GM23338 (cell line): ENCODE results near the gene SLC38A10. TPM values are rescaled to one million over a fixed set of nuclear protein-coding genes. Genes with fewer than 3 reads are reported as not detected.

ENCODE experiments used
- ATAC-seq: fragments of 200-7000 bp; cut with Tn5 transposase; 3 replicates; pipeline ENCODE4 v1.9.1; 2020
- DNase-seq: peaks from one replicate; pipeline ENCODE4 v3.0.0-alpha.2; 2015; ENCODE audit warnings: low spot score
- H2AFZ ChIP-seq: fragments of 200-600 bp; sonication (generic); 2 replicates; pipeline ENCODE4 v1.8.0; 2016; ENCODE audit warnings: antibody characterized with exemption, mild to moderate bottlenecking, moderate library complexity
- H3F3A ChIP-seq: fragments of 200-600 bp; sonication (generic); replicated peaks from 2 replicates; pipeline ENCODE4 v1.8.0; 2017; ENCODE audit warnings: antibody characterized with exemption, mixed run types, low read depth
- H3K27ac ChIP-seq: fragments of 200-600 bp; sonication (generic); 2 replicates; pipeline ENCODE4 v1.6.1; 2016; ENCODE audit warnings: low read depth
- H3K27me3 ChIP-seq: fragments of 200-600 bp; sonication (generic); 2 replicates; pipeline ENCODE4 v1.8.0; 2016; ENCODE audit warnings: mild to moderate bottlenecking, mixed run types, moderate library complexity; ENCODE audit not compliant: insufficient read depth
- H3K36me3 ChIP-seq: fragments of 200-600 bp; sonication (generic); 2 replicates; pipeline ENCODE4 v1.8.0; 2016; ENCODE audit warnings: mild to moderate bottlenecking; ENCODE audit not compliant: insufficient read depth
- H3K4me1 ChIP-seq: fragments of 200-600 bp; sonication (generic); 2 replicates; pipeline ENCODE4 v1.8.0; 2016; ENCODE audit warnings: mild to moderate bottlenecking, moderate library complexity; ENCODE audit not compliant: insufficient read depth
- H3K4me2 ChIP-seq: fragments of 200-600 bp; sonication (generic); 2 replicates; pipeline ENCODE4 v1.7.1; 2017; ENCODE audit warnings: mixed run types
- H3K4me3 ChIP-seq: fragments of 200-600 bp; sonication (generic); 2 replicates; pipeline ENCODE4 v1.6.1; 2016; ENCODE audit warnings: mixed run types
- H3K79me2 ChIP-seq: fragments of 200-600 bp; sonication (generic); replicated peaks from 2 replicates; pipeline ENCODE4 v1.8.0; 2017; ENCODE audit warnings: mild to moderate bottlenecking; ENCODE audit not compliant: insufficient read depth
- H3K9me2 ChIP-seq: fragments of 200-600 bp; sonication (generic); 2 replicates; pipeline ENCODE4 v1.8.0; 2017; ENCODE audit not compliant: insufficient read depth
- H4K20me1 ChIP-seq: fragments of 200-600 bp; sonication (generic); replicated peaks from 2 replicates; pipeline ENCODE4 v1.8.0; 2017; ENCODE audit warnings: mild to moderate bottlenecking; ENCODE audit not compliant: insufficient read depth
- H3K27ac Mint-ChIP-seq: 2 replicates; pipeline ENCODE4 v1.8.0; 2020; ENCODE audit warnings: inconsistent platforms, mild to moderate bottlenecking, moderate library complexity, mixed read lengths
- H3K27me3 Mint-ChIP-seq: 3 replicates; pipeline ENCODE4 v1.8.0; 2022; ENCODE audit warnings: low read depth, mild to moderate bottlenecking, moderate library complexity, mixed read lengths, inconsistent platforms; ENCODE audit not compliant: insufficient read depth, poor library complexity
- H3K36me3 Mint-ChIP-seq: 3 replicates; pipeline ENCODE4 v1.8.0; 2021; ENCODE audit warnings: low read depth, mild to moderate bottlenecking, inconsistent platforms, moderate library complexity, mixed read lengths
- H3K4me1 Mint-ChIP-seq: 3 replicates; pipeline ENCODE4 v1.8.0; 2020; ENCODE audit warnings: mild to moderate bottlenecking, inconsistent platforms, mixed read lengths
- H3K4me3 Mint-ChIP-seq: 3 replicates; pipeline ENCODE4 v1.8.0; 2021; ENCODE audit warnings: moderate library complexity, mild to moderate bottlenecking, inconsistent platforms, mixed read lengths
- H3K9me3 Mint-ChIP-seq: 3 replicates; pipeline ENCODE4 v1.8.0; 2020; ENCODE audit warnings: moderate library complexity, mild to moderate bottlenecking, inconsistent platforms, mixed read lengths
- EZH2 ChIP-seq: fragments of 200-600 bp; sonication (generic); IDR thresholded peaks from one replicate; pipeline ENCODE4 v1.8.0; 2017; ENCODE audit warnings: antibody characterized with exemption, mild to moderate bottlenecking, low read depth; ENCODE audit not compliant: unreplicated experiment
- NANOG ChIP-seq: IDR thresholded peaks from 2 replicates; pipeline ENCODE4 v1.6.1; 2016; ENCODE audit warnings: antibody characterized with exemption, borderline replicate concordance
- POLR2AphosphoS5 ChIP-seq: IDR thresholded peaks from 2 replicates; pipeline ENCODE4 v1.6.1; 2016; ENCODE audit warnings: antibody characterized with exemption, low read depth
- STAT1 ChIP-seq: IDR thresholded peaks from one replicate; pipeline ENCODE4 v1.6.1; 2016; ENCODE audit warnings: antibody characterized with exemption; ENCODE audit not compliant: unreplicated experiment
- ZNF114 ChIP-seq: fragments of 250-450 bp; sonication (Bioruptor Pico); IDR thresholded peaks from 2 replicates; pipeline ENCODE4 v1.5.0; 2020; ENCODE audit warnings: mild to moderate bottlenecking, moderate library complexity
- ZNF331 ChIP-seq: fragments of 250-450 bp; sonication (Bioruptor Pico); IDR thresholded peaks from 2 replicates; pipeline ENCODE4 v1.5.0; 2020; ENCODE audit warnings: low read depth, mild to moderate bottlenecking, moderate library complexity
- polyA plus RNA-seq: library from polyadenylated mRNA; unstranded; fragments of >200 nt; fragmentation: Nextera tagmentation; extraction: Ambion mirVana; gene quantifications from 2 replicates; pipeline ENCODE4 v1.2.1, GENCODE V29; 2016
- total RNA-seq: library from RNA; depleted of rRNA; stranded (reverse); fragments of >200 nt; shearing (Covaris generic); gene quantifications from 2 replicates; pipeline ENCODE4 v1.2.3, GENCODE V29; 2014
- TF ChIP-seq, protein P1 (sequence below): IDR thresholded peaks from one replicate; pipeline ENCODE4 v1.6.1; 2018; ENCODE audit warnings: antibody characterized with exemption; ENCODE audit not compliant: unreplicated experiment
- TF ChIP-seq, protein P2 (sequence below): IDR thresholded peaks from 2 replicates; pipeline ENCODE4 v1.6.1; 2016; ENCODE audit warnings: antibody characterized with exemption
- TF ChIP-seq, protein P3 (sequence below): fragments of 250-450 bp; sonication (Bioruptor Pico); IDR thresholded peaks from 2 replicates; pipeline ENCODE4 v1.5.0; 2020; ENCODE audit warnings: mild to moderate bottlenecking, moderate library complexity

The SLC38A10 gene
- total and polyA plus RNA-seq, 2 experiments from 2014 or later, result 17.1 to 55.8 TPM

DNA sequence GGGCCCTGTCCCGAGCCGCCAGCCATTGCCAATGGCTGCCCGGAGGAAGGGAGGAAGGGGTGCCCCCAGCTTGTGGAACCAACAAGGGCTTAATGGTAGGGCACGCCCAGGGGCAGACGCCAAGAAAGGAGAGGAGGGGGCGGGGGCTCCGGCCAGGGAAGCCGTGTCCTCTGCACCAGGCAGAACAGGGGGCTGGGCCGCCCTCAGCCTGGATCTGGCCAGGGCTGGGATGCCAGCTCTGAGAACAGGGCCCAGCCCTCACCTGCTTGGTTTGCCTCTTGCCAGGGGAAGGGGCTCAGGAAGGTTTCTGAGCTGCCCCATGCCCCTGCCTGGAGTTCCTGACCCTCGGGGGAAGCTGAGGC lies 35.8 kb upstream of the SLC38A10 start:
- Histone ChIP-seq H2AFZ (no peak overlapping the region), H3K79me2 (no peaks in the 10 kb centered on the region), H3K27ac (no peak overlapping the region), H3K27me3 (no peaks in the 10 kb centered on the region), H3K36me3 (no peaks in the 10 kb centered on the region), H3K9me2 (no peaks in the 10 kb centered on the region), H4K20me1 (no peaks in the 10 kb centered on the region), H3K4me2 (no peak overlapping the region), H3K4me1 (peaks cover 4% of the 10 kb centered on the region; the same call in 1 of the 2 replicates), H3F3A (no peaks in the 10 kb centered on the region), H3K4me3 (no peak overlapping the region)
- no peaks in the 10 kb centered on the region for H3K9me3 Mint-ChIP-seq
- H3K4me3 Mint-ChIP-seq, result no peak overlapping the region; the same call in 2 of the 3 replicates
- peaks cover 15% of the 10 kb centered on the region for H3K27me3 Mint-ChIP-seq
- ATAC-seq (no peak), DNase-seq (no peak)
- TF ChIP-seq ZNF114 (CRISPR knock-in tag) (no peak), EZH2 (no peak), ZNF331 (CRISPR knock-in tag) (no peak), STAT1 (no peak), NANOG (no peak), POLR2AphosphoS5 (no peak)
- TF ChIP-seq, protein P1, sequence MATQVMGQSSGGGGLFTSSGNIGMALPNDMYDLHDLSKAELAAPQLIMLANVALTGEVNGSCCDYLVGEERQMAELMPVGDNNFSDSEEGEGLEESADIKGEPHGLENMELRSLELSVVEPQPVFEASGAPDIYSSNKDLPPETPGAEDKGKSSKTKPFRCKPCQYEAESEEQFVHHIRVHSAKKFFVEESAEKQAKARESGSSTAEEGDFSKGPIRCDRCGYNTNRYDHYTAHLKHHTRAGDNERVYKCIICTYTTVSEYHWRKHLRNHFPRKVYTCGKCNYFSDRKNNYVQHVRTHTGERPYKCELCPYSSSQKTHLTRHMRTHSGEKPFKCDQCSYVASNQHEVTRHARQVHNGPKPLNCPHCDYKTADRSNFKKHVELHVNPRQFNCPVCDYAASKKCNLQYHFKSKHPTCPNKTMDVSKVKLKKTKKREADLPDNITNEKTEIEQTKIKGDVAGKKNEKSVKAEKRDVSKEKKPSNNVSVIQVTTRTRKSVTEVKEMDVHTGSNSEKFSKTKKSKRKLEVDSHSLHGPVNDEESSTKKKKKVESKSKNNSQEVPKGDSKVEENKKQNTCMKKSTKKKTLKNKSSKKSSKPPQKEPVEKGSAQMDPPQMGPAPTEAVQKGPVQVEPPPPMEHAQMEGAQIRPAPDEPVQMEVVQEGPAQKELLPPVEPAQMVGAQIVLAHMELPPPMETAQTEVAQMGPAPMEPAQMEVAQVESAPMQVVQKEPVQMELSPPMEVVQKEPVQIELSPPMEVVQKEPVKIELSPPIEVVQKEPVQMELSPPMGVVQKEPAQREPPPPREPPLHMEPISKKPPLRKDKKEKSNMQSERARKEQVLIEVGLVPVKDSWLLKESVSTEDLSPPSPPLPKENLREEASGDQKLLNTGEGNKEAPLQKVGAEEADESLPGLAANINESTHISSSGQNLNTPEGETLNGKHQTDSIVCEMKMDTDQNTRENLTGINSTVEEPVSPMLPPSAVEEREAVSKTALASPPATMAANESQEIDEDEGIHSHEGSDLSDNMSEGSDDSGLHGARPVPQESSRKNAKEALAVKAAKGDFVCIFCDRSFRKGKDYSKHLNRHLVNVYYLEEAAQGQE, result no peak
- TF ChIP-seq, protein P2, sequence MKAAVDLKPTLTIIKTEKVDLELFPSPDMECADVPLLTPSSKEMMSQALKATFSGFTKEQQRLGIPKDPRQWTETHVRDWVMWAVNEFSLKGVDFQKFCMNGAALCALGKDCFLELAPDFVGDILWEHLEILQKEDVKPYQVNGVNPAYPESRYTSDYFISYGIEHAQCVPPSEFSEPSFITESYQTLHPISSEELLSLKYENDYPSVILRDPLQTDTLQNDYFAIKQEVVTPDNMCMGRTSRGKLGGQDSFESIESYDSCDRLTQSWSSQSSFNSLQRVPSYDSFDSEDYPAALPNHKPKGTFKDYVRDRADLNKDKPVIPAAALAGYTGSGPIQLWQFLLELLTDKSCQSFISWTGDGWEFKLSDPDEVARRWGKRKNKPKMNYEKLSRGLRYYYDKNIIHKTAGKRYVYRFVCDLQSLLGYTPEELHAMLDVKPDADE, result no peak
- TF ChIP-seq, protein P3, sequence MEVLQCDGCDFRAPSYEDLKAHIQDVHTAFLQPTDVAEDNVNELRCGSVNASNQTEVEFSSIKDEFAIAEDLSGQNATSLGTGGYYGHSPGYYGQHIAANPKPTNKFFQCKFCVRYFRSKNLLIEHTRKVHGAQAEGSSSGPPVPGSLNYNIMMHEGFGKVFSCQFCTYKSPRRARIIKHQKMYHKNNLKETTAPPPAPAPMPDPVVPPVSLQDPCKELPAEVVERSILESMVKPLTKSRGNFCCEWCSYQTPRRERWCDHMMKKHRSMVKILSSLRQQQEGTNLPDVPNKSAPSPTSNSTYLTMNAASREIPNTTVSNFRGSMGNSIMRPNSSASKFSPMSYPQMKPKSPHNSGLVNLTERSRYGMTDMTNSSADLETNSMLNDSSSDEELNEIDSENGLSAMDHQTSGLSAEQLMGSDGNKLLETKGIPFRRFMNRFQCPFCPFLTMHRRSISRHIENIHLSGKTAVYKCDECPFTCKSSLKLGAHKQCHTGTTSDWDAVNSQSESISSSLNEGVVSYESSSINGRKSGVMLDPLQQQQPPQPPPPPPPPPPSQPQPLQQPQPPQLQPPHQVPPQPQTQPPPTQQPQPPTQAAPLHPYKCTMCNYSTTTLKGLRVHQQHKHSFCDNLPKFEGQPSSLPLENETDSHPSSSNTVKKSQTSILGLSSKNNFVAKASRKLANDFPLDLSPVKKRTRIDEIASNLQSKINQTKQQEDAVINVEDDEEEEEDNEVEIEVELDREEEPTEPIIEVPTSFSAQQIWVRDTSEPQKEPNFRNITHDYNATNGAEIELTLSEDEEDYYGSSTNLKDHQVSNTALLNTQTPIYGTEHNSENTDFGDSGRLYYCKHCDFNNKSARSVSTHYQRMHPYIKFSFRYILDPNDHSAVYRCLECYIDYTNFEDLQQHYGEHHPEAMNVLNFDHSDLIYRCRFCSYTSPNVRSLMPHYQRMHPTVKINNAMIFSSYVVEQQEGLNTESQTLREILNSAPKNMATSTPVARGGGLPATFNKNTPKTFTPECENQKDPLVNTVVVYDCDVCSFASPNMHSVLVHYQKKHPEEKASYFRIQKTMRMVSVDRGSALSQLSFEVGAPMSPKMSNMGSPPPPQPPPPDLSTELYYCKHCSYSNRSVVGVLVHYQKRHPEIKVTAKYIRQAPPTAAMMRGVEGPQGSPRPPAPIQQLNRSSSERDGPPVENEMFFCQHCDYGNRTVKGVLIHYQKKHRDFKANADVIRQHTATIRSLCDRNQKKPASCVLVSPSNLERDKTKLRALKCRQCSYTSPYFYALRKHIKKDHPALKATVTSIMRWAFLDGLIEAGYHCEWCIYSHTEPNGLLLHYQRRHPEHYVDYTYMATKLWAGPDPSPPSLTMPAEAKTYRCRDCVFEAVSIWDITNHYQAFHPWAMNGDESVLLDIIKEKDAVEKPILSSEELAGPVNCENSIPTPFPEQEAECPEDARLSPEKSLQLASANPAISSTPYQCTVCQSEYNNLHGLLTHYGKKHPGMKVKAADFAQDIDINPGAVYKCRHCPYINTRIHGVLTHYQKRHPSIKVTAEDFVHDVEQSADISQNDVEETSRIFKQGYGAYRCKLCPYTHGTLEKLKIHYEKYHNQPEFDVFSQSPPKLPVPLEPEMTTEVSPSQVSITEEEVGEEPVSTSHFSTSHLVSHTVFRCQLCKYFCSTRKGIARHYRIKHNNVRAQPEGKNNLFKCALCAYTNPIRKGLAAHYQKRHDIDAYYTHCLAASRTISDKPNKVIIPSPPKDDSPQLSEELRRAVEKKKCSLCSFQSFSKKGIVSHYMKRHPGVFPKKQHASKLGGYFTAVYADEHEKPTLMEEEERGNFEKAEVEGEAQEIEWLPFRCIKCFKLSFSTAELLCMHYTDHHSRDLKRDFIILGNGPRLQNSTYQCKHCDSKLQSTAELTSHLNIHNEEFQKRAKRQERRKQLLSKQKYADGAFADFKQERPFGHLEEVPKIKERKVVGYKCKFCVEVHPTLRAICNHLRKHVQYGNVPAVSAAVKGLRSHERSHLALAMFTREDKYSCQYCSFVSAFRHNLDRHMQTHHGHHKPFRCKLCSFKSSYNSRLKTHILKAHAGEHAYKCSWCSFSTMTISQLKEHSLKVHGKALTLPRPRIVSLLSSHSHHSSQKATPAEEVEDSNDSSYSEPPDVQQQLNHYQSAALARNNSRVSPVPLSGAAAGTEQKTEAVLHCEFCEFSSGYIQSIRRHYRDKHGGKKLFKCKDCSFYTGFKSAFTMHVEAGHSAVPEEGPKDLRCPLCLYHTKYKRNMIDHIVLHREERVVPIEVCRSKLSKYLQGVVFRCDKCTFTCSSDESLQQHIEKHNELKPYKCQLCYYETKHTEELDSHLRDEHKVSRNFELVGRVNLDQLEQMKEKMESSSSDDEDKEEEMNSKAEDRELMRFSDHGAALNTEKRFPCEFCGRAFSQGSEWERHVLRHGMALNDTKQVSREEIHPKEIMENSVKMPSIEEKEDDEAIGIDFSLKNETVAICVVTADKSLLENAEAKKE (CRISPR knock-in tag), result no peak
- H3K27ac Mint-ChIP-seq, result no peak overlapping the region
- no peaks in the 10 kb centered on the region for H3K36me3 Mint-ChIP-seq
- peaks cover 22% of the 10 kb centered on the region for H3K4me1 Mint-ChIP-seq
